Spleen (tissue), 11 donors: Measurements from ENCODE around the gene ETV6. TPM values are rescaled to one million over a fixed set of nuclear protein-coding genes. Genes with fewer than 3 reads are reported as not detected.

Source experiments
- DNase-seq: peaks from one replicate; pipeline ENCODE4 v3.0.0-alpha.2; 2020
- H3K27ac ChIP-seq, 8 donors: fragments of 200-600 bp; sonication (generic) in 7 of 8; 1 replicate in 4 of 8; 2 replicates in 4 of 8; pipeline versions ENCODE4 v1.5.0 to v1.8.0; 2016 to 2021; ENCODE audit warnings: inconsistent platforms in 4 of 8, mild to moderate bottlenecking in 4 of 8, moderate library complexity in 1 of 8
- H3K27me3 ChIP-seq, 7 donors: fragments of 200-600 bp; sonication (generic) in 6 of 7; replicated peaks in 1 of 7; 1 replicate in 4 of 7; 2 replicates in 3 of 7; pipeline versions ENCODE4 v1.5.0 to v1.8.0; 2016 to 2021; ENCODE audit warnings: inconsistent platforms in 3 of 7, mild to moderate bottlenecking in 1 of 7
- H3K36me3 ChIP-seq, 6 donors: fragments of 200-600 bp; sonication (generic) in 5 of 6; 1 replicate in 4 of 6; 2 replicates in 2 of 6; pipeline versions ENCODE4 v1.5.0 to v1.8.0; 2016 to 2021; ENCODE audit warnings: inconsistent platforms in 2 of 6
- H3K4me1 ChIP-seq, 6 donors: fragments of 200-600 bp; sonication (generic) in 5 of 6; 1 replicate in 3 of 6; 2 replicates in 3 of 6; pipeline versions ENCODE4 v1.5.0 to v1.8.0; 2016 to 2021; ENCODE audit warnings: inconsistent platforms in 3 of 6
- H3K4me3 ChIP-seq, 8 donors: fragments of 200-600 bp; sonication (generic) in 7 of 8; 1 replicate in 4 of 8; 2 replicates in 4 of 8; pipeline versions ENCODE4 v1.5.0 to v1.8.0; 2016 to 2021; ENCODE audit warnings: inconsistent platforms in 4 of 8, mild to moderate bottlenecking in 4 of 8, moderate library complexity in 2 of 8
- H3K9me3 ChIP-seq, 8 donors: fragments of 200-600 bp; sonication (generic) in 7 of 8; 1 replicate in 4 of 8; 2 replicates in 4 of 8; pipeline versions ENCODE4 v1.5.0 to v1.8.0; 2016 to 2021; ENCODE audit warnings: inconsistent platforms in 4 of 8
- POLR2A ChIP-seq, 3 donors: fragments of 450-650 bp; IDR thresholded peaks; one replicate each; pipeline ENCODE4 v1.5.1; 2017; ENCODE audit warnings: antibody characterized with exemption in 3 of 3, mild to moderate bottlenecking in 1 of 3
- POLR2AphosphoS5 ChIP-seq, 3 donors: sonication (generic); formaldehyde crosslinking; IDR thresholded peaks; one replicate each; pipeline ENCODE4 v1.5.1; 2017; ENCODE audit warnings: antibody characterized with exemption in 3 of 3
- WGBS, 5 donors: extraction: QIAGEN DNeasy Blood & Tissue Kit in 3 of 5; methylation state at CpG; one replicate each; pipeline versions ENCODE4 v1.1.5 to v1.1.7; 2013 to 2018; 5-methylcytosine and 5-hydroxymethylcytosine counted together
- intact Hi-C: fragments of 100-400 bp; cut with DNase I; formaldehyde crosslinking; loops from one replicate; pipeline ENCODE4 v1.15.0; 2023; ENCODE audit warnings: low total_unique reads
- polyA plus RNA-seq, 3 donors: library from polyadenylated mRNA; stranded (reverse); fragments of 200-250 nt; gene quantifications; one replicate each; pipeline ENCODE4 v1.2.1, GENCODE V29; 2013
- total RNA-seq, 7 donors: library from RNA; depleted of rRNA in 3 of 7; stranded (reverse); fragments of >200 nt in 3 of 7; fragmentation: NEBNext Ultra II Directional in 4 of 7; extraction: Animal tissue kit (Norgen Biotek cat#: 25700) in 4 of 7; gene quantifications; one replicate each; pipeline versions ENCODE4 v1.1.0 to v1.2.1, GENCODE V29; 2016 to 2021
- TF ChIP-seq, protein P1 (sequence below), 11 experiments: fragments of 200-600 bp in 7 of 11; fragments of 450-650 bp in 4 of 11; sonication (generic) in 4 of 11; IDR thresholded peaks in 8 of 11; conservative IDR thresholded peaks in 3 of 11; 1 replicate in 7 of 11; 2 replicates in 4 of 11; pipeline versions ENCODE4 v1.4.0 to v1.8.0; 2016 to 2021; ENCODE audit warnings: antibody characterized with exemption in 11 of 11, inconsistent platforms in 4 of 11, mild to moderate bottlenecking in 1 of 11
- donor health status: healthy with polysubstance abuse.
- donor health status: DM: no; HTN: no; CAD: no; lungs with moderate emphysema.
- donor health status: DM: no; HTN: no; CAD: no.
- donor health status: Bipolar disorder and iron deficiency.
- donor health status: healthy.
- donor health status: DM: no; HTN: no; CAD: no.
- donor health status: DM: yes; HTN: yes; CAD: no.

Gene ETV6
- total and polyA plus RNA-seq, 10 donors = 7.2 to 116 (median 57.8) TPM

DNA sequence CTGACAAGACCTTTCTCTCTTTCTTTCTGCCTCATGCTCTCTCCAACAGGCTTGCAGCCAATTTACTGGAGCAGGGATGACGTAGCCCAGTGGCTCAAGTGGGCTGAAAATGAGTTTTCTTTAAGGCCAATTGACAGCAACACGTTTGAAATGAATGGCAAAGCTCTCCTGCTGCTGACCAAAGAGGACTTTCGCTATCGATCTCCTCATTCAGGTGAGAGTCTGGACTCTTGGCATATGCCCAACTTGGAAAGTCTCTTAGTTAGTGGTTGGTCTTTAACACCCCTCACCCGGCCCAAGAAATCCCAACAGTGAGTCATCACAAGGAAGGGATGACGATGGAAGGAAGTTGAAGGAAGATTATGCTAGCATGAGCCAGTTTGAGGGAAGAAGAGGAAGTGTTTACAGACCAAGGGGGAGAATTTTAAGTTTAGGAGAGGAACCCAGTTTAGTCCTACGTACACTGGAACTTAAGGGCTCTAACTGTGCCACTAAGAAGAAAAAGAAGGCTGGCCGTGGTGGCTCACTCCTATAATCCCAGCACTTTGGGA, 189.7 kb downstream of the ETV6 start:
- Histone ChIP-seq H3K27ac (peak overlapping the region; percentile 44 to 83 (median 78)), H3K4me3 (no peak overlapping the region), H3K4me1 (peaks cover 42 to 77% (median 66%) of the 10 kb centered on the region in 6 donors), H3K36me3 (peaks cover 0 to 56% (median 14%) of the 10 kb centered on the region in 6 donors), H3K27me3 (no peaks in the 10 kb centered on the region), H3K9me3 (no peaks in the 10 kb centered on the region)
- 48 to 60% (median 53%) methylated on average over 8 of the region's 8 CpGs for WGBS, 5 donors
- no peak for DNase-seq
- TF ChIP-seq POLR2A (IDR thresholded peaks at IDR 0.05) = no peak
- TF ChIP-seq POLR2AphosphoS5 (IDR thresholded peaks at IDR 0.05) = peak in 1 of 3 donors; percentile 30
- TF ChIP-seq, protein P1, sequence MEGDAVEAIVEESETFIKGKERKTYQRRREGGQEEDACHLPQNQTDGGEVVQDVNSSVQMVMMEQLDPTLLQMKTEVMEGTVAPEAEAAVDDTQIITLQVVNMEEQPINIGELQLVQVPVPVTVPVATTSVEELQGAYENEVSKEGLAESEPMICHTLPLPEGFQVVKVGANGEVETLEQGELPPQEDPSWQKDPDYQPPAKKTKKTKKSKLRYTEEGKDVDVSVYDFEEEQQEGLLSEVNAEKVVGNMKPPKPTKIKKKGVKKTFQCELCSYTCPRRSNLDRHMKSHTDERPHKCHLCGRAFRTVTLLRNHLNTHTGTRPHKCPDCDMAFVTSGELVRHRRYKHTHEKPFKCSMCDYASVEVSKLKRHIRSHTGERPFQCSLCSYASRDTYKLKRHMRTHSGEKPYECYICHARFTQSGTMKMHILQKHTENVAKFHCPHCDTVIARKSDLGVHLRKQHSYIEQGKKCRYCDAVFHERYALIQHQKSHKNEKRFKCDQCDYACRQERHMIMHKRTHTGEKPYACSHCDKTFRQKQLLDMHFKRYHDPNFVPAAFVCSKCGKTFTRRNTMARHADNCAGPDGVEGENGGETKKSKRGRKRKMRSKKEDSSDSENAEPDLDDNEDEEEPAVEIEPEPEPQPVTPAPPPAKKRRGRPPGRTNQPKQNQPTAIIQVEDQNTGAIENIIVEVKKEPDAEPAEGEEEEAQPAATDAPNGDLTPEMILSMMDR (IDR thresholded peaks at IDR 0.05 in 8 of 11, conservative IDR thresholded peaks at IDR 0.05 in 3 of 11) = no peak
- intact Hi-C loops = no loop called here

DNA sequence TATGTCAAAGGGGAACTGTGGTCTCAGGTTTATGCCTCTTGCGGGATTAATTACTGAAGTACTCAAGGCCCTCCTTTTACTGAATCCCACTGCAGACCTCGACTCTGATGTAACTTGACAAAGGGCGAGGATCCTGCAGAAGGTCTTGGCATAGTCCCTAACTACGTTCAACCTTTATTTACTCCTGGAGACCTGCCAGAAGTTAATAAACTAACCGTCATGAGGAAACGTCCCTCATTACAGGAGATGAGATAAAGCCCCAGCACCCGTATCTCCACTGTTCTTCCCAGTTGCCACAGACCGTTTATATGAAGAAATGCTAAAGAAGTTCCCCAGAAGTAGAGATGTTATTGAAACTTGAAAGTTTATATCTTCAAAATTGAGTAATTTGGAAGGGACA, 190.9 kb downstream of the ETV6 start:
- 32 to 60% (median 48%) methylated on average over 8 of the region's 8 CpGs for WGBS, 5 donors
- H3K27me3 ChIP-seq = no peaks in the 10 kb centered on the region
- no peaks in the 10 kb centered on the region for H3K9me3 ChIP-seq
- peaks cover 0 to 67% (median 21%) of the 10 kb centered on the region in 6 donors for H3K36me3 ChIP-seq
- peak overlapping the region in 6 of 8 donors; percentile 74 to 83 (median 79) for H3K27ac ChIP-seq
- DNase-seq = no peak
- H3K4me1 ChIP-seq = peaks cover 30 to 73% (median 54%) of the 10 kb centered on the region in 6 donors
- intact Hi-C loops = no loop called here
- no peak overlapping the region for H3K4me3 ChIP-seq
- TF ChIP-seq POLR2A (IDR thresholded peaks at IDR 0.05) (no peak), POLR2AphosphoS5 (IDR thresholded peaks at IDR 0.05) (no peak)
- TF ChIP-seq, protein P1 (IDR thresholded peaks at IDR 0.05 in 8 of 11, conservative IDR thresholded peaks at IDR 0.05 in 3 of 11) = no peak

DNA sequence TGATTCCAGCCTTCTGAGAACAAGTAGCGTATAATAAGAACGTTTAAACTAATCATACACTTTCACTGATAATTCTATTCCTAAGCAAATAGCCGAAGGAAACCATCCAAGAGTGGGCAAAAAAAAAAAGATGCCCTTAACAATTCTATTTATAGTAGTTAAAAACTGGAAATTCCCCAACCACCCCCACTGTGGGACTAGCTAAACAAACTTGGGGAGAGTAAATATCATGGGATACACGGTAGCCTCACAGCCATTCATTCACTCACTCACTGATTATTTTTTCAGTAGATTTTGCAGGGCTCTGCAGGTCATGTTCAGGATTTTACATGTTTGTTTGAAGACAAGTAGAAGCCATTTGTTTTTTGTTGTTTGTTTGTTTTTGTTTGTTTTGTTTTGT, 197.0 kb downstream of the ETV6 start:
- intact Hi-C loops = no loop called here
- Histone ChIP-seq H3K4me1 (peaks cover 0 to 12% (median 2%) of the 10 kb centered on the region in 6 donors), H3K9me3 (no peaks in the 10 kb centered on the region), H3K36me3 (peaks cover 0 to 100% (median 24%) of the 10 kb centered on the region in 6 donors), H3K27ac (no peak overlapping the region), H3K4me3 (no peak overlapping the region), H3K27me3 (no peaks in the 10 kb centered on the region)
- WGBS, 5 donors = 65 to 86% (median 79%) methylated on average over 4 of the region's 4 CpGs
- TF ChIP-seq POLR2A (IDR thresholded peaks at IDR 0.05) (no peak), POLR2AphosphoS5 (IDR thresholded peaks at IDR 0.05) (no peak)
- TF ChIP-seq, protein P1 (IDR thresholded peaks at IDR 0.05 in 8 of 11, conservative IDR thresholded peaks at IDR 0.05 in 3 of 11) = no peak
- no peak for DNase-seq

DNA sequence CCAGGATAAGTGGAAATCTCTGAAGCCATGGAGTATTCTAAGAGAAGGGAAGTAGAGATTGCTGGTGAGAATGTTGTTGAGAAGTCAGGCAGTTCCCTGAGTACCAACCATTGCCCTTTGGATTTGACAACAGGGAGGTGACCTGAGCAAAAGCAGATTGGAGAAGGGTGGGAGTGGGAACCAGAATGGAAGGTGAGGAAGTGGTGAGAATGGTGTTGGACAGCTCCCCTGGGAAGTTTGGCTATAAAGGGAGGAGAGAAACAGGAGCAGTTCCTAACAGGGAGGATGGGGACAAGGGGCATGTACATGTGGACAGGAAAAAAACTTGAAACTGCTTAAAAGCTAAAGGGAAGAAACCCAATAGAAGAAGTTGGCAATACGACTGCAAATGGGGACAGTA, 198.1 kb downstream of the ETV6 start:
- intact Hi-C loops = no loop called here
- Histone ChIP-seq H3K27ac (no peak overlapping the region), H3K4me1 (peaks cover 0 to 12% (median 2%) of the 10 kb centered on the region in 6 donors), H3K9me3 (no peaks in the 10 kb centered on the region), H3K27me3 (no peaks in the 10 kb centered on the region), H3K4me3 (no peak overlapping the region), H3K36me3 (peaks cover 0 to 91% (median 19%) of the 10 kb centered on the region in 6 donors)
- DNase-seq = no peak
- WGBS, 5 donors = 60 to 85% (median 79%) methylated on average over 1 of the region's 1 CpG
- TF ChIP-seq POLR2AphosphoS5 (IDR thresholded peaks at IDR 0.05) (no peak), POLR2A (IDR thresholded peaks at IDR 0.05) (no peak)
- TF ChIP-seq, protein P1 (IDR thresholded peaks at IDR 0.05 in 8 of 11, conservative IDR thresholded peaks at IDR 0.05 in 3 of 11) = no peak
